G401.6 (cell line): Measurements from ENCODE around the gene SGIP1.

Source experiments
- FAIRE-seq: peaks from 2 replicates; lab custom pipeline; 2012; peaks lifted over from hg19 to GRCh38; lab: Jason Lieb, UNC

Gene SGIP1

DNA sequence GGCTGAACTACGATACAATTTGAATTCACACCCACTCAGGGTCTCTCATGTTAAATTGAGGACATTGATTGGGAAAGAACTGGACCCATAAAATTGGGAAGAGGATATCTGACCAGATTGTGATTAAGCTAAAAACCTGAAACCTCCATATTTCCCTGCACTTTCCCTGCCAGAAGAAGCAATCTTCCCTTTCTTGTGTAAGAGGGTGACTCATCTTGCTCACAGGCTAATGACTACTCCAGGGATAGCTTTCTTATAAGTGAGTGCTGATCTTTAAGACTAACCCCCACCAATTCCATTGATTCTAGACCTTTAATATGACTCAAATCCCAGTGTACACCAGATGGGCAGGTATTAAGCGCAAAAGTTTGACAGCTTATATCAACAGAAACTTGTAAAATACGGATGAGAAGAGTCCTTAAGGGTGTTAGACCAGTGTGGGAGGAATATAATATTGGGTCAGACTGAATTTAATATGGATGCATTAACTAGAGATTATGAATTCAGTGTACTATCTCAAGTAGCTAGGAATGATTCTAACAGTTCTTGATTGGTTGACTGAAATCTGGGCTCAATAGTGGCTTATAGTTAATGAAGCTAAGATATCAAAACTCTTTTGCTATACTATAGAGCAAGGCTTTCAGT lies 12.1 kb upstream of the SGIP1 start:
- FAIRE-seq = no peak

DNA sequence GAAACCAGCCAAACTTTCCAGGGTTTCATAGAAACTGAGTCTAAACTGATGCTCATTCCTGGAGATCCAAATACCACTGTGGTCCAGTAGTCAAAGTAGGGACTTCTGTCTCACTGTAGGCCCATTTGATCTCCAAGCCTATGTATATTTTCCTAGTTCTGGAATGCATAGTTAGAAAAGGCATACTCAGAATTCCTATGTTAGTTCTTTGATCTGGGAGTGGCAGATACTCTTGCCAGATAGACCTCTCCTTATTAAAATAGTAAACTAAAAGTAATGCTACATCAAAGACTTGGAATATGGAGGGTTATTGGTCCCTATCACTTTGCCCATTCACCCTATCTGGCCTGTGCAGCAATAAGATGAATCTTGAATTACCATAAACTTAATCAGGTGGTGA lies 10.4 kb upstream of the SGIP1 start:
- no peak for FAIRE-seq

DNA sequence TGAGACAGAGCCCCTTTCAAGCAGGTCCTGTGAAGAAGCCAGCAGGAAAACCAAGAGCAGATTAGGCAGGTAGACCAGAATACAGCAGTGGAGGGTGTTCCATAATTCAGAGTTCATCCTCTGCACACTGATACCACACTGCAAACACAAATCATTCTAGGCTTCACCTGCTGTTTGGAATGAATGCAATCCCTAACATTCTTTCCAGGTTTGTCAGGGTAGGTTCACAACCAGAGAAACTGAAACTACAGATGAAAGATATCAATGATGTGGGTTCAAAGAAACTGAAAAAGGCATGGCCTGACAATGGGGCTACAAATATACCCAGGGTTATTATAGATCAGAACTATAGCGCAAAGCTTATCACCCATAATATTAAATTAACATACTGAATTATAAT lies 8.9 kb upstream of the SGIP1 start:
- no peak for FAIRE-seq

DNA sequence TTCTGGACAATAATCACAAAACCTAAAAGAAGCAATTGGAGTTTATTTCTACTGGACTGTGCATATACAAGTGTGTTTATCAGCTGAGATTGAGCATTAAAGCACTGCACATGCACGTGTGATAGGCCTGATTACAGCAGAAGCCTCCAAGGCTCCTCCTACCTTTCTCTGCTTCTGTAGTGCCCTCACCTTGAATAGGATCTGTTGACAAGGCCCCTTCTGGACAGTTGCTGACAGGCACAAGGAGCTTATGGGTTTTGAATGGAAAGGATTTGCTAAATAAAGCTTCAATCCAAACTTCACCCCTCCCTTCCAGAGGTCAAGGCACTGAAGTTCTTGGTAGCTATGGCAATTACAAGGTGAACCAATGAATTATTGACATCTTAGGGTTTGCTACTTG lies 7.9 kb upstream of the SGIP1 start:
- no peak for FAIRE-seq

DNA sequence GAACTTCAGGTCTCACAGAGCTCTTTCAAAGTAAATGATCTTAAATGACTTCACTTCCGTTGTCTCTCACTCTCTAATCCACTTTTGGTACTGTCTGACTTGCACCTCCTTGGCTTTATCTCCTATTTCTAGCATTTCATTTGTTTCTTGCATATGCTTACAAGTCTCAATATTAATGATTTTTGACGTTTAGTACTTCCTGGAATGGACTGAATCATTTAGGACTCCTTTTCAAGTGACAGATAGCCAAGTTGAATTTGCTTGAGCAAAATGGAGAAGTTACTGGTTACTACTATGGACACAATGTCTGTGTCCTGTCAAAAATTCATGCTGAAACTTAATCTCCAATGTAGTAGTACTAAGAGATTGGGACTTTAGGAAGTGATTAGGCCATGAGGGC lies 7.0 kb upstream of the SGIP1 start:
- no peak for FAIRE-seq

DNA sequence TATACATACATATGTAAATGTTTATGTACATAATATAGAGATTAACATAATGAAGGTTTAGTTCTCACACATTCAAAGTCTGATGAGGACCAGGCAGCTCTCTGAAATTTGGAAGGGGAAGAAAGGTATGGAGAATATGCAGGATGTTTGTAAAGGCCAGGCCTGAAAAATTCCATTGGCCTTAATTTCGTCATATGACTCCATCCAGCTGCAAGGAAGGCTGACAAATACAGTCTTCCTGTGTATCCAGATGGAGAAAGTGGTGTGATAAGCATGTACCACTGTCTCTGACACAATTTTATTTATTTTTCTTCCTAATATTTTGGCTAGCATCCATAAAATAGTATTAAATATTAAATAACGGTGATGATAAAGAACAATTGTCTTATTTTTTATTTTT lies 6.3 kb upstream of the SGIP1 start:
- FAIRE-seq = no peak

DNA sequence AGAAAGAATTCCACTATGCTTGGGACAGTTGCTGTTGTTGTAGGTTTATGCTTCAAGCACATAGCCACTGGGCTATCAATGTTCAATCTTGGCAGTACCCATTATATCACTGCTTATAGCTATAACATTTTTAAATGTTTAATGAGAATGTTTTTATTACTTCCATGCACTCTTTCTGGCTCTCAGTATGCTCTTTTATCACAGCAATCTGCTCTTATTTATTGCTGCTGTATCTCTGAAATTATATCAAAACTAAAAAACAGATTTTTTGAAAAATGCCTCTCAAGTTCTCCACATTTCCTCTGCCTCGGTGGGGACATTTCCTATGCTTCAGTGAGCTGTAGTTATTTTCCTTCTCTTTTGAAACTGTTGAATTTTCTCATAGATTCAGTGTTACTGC lies 5.4 kb upstream of the SGIP1 start:
- FAIRE-seq = no peak

DNA sequence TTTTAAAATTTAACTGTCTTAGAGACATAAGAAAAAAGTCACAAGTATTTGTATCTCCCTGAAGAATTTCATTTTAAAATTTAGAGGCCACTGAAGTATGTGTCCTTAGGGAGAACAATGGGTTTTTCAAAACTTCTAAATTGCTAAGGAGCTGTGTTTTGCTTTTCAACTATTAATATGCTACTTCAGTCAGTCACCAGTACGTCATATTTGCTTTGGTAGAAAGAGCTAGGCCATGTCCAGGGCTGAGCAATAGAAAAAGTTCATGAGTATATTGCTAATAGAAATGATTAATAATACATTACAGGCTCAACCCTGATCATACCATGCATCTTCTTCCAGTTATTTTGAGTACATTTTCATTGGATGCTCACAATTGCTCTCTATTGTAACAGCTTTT lies 1.7 kb upstream of the SGIP1 start:
- no peak for FAIRE-seq

DNA sequence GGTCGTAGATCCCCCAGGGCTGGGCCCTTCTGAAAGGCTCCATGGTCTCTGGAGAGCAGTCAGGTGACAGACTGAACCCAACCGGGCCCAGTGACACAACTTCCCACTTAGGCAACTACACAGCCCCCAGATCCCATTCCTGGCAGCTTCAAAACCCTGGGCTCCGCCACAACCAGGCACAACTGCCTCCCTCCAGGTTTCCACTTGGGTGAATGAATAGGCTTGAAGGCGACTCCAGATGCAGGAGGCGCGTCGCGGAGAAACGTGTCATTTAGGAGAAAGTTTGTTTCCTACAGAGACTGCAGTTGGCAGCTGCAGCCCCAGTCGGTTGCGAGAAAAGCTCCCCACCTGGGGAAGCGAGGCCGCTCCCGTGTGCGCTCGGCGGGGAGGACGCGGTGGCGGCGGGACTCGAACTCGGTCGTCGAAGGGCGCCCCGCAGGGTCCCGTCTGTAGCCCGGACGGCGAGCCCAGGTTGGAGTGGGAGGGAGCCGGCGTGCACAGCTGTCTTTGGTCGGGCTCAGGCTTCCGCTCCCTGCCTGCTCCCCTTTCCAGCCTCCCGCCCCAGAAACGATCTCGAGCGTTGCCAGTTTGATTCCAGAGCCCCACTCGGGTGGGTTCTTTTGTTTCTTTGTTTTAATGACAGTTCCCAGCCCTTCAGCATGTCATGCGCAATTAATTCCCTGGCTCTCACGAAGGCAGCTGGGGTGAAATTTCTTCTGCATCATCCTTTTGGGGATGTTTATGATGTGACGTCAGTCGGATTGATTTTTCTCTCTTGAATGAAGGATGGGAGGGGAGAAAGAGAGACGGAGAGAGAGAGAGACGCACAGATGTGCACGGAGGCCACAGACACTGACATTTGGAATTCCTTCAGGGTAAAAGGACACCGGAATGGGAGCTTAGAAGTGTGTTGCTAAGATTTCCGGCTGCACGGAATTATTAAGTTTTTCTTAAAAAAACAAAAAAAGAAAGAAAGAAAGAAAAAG lies 862 bp upstream of the SGIP1 start:
- FAIRE-seq = no peak

DNA sequence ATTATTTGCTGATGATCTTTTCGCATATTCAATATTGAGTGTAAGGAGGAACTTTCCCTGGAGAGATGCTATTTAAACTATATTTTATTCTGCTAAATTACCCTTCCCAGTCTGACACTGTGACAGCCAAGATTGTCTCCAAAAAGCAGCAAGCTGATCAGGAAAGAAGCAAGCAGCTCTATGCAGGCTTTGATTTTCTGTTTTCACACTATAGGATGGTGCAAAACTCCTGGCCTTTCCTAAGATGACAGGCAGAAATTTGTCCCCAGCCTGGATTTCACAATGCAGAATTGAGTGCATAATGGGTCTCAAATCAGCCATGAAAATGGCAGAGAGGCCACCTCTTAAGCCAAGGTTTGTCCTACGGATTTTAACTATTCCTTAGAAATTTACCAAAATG lies 1.1 kb downstream of the SGIP1 start:
- FAIRE-seq = no peak

DNA sequence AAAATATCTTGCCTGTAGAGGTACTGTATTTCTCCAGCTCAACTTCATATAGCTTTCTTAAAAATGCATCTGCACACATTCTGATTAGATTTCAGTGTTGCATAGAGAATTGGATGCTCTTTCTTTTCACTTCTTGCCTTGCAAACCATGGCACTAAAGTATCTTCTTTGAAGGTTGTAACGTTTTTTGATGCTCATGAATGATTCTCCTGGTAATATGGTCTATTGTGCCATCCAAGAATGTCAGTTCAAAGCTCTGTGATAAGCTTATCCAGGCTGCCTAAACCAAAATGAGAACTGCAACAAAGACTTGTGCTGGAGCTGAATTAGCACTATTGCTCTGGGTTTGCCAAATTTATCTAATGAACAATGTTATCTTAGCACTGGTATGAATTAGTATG lies 1.9 kb downstream of the SGIP1 start:
- FAIRE-seq = no peak

DNA sequence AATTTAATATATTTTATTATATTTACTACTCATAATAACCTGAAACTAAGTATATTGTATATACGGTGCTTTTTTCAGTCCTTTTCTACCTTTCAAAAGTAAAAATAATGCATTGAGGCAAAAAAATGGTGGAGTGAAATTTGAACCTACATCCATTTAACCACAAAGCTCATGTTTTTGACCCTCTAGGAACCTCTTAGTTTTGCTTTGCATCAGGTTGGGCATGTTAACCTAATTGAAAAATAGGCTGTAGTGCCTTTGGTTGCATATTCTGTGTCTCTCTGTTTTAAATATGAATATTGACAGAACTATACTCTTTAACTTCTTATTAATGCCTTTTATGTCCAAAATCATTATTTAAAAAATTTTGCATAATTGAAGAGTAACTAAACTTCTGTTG lies 3.8 kb downstream of the SGIP1 start:
- FAIRE-seq = no peak

DNA sequence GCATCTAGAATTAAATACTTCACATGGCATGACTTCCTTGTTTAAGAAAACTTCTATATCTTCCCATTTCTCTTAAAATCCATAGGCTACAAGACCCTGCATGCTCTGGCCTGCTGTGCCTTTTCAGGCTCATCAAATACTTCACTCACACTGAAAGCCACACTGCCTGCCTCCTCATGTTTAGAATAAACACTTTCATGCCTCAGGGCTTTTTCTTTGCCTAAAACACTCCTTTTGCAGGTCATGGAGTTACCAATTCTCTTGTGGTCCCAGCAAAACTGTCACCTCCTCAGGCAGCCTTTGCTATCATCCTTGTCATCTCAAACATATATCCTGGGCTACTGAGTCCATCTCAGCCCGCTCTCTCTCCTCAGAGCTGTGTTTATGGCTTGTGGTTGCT lies 5.5 kb downstream of the SGIP1 start:
- no peak for FAIRE-seq

DNA sequence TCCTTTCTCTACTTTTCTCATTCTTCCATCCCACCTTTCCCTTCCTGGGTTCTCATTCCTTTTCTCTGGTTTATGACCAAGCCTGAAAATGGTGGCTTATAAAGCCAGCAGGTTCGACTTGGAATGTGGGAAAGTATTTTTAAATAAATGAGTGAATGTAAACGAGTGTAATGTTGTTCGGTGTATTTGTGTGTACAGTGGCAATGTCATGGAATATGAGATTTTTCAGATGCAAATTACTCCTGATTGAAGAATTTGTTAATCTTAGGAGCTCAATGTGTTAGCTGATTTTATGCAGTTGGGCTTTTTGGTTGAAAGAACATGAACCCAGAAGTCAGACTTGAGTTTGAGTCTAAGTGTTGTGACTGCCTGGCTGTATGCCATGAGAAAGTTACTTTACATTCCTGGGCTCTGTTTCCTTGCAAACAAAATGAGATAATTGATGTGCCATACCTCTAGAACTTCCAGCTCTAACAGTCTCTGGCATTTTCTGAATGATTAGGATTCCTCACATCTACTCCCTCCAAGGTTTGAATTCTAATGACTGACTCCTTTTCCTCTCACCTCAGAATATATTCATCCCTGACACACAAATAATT lies 6.6 kb downstream of the SGIP1 start:
- FAIRE-seq = no peak

DNA sequence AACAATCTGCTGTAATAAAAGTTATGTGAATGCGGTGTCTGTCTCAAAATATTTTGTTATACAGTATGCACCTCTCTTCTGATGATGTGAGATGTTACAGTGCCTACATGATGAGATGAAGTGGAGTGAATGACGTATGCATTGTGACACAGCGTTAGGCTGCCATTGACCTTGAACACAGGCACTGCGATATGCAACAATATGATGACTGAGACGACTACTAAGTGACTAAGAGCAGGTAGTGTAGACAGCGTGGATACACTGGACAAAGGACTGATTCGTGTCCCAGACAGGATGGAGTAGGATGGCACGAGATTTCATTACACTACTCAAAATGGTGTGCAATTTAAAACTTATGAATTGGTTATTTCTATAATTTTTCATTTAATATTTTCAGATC lies 8.4 kb downstream of the SGIP1 start:
- no peak for FAIRE-seq

DNA sequence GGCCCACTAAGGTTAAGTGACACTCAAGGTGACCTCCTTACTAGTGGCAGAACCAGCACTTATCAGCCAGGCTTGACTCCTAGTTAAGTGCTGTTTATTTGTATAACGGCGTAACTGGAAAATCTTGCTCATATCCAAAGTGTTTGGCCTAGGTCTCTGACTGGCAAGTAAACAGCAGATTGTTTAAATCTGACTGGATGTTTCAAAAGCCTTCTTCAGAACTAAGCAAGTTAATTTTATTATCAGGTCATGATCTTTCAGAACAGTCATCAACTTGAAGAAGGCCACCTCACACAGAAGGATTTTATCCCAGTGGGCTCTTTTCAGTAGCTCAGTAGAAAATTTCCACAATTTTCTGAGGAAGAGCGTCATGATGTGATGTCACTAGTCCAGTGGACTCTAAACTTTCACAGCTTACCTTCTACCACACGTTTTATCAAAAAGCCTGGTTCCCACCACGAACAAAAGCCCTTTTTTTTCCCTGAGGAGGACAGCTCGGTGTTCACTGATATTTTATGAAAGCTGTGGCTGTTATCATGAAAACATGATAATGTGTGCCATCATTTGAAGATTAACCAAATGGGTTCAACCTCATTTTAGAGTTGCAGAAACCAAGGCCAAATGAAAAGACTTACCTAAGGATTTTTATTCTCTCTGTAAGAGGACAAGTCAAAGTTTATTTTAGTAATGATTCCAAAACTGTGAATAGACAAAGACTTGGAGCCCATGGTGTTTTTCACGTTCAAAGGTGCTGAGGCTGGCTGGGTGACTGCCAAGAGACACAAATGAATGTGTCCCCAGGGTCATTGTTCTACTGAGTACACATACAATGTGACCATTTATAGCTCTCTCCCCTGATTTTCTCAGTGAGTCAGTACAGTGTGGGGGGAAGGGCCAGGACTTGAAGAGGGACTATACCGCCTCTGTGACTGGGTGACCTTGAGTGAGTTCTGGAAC lies 9.1 kb downstream of the SGIP1 start:
- FAIRE-seq = no peak

DNA sequence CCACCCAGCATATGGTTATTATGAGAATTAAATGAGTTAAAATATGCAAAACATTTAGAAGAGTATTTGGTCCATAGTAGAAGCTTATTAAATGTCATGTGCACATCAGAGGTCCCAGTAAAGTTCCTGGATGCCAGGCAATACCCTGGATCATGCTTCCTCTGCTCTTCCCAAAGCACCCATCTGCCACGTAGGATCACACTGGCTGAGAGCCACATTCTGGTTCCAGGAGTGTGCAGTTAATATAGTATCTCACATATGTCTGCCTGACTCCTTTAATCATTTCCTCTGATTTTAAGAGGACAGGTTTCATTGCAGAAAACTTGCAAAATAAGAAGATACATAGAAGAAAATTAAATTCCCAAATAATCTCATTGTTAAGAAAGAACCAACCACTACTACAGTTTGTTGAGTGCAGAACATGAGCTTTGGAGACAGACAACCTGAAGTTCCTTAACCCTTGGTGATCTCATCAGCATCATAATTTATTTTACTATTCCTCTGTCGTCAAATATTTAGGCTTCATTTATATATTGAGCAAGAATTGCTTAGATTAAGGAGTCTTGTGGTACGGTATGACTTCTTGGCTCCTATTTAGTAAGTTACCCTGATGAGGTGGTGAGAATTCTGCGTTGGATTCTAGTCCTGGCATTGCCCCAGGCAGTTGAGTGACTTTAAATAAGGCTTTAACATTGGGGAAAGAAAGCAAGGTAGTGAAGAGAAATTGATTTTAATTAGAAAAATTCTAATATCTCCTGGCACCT lies 12.3 kb downstream of the SGIP1 start:
- FAIRE-seq = no peak

DNA sequence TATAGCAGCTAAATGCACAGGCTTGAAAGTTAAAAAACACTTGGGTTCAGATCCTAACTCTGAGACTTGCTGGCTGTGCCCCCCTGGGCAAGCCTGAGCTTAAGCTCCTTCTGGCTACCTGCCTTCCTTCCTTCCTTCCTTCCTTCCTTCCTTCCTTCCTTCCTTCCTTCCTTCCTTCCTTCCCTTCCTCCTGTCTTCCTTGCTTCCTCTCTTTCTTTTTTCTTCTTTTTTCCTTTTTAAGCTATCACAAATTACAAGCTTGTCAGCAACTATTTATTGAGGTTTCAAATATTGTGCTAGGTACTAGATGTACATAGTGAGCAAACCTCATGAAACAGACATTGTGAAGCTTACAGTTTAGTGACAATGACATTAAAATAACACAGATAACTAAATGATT lies 15.1 kb downstream of the SGIP1 start:
- FAIRE-seq = no peak

DNA sequence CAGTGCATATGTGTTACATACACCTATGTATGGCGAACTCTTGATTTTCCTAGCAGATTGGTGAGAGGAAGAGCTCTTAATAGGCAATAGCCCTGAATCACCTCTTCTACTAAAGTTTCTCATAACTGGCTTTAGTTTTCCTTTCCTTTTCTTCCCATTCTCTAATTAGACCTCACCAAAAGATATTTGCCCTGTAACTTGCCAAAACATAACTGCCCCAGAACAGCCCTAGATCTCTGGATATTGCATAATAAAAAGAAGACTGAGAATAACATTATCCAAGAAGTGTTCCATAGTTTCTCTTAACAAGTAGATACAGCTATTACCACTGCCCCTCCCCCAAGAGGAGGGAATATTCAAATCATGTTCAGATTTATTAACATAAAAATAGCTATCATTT lies 16.3 kb downstream of the SGIP1 start:
- no peak for FAIRE-seq

DNA sequence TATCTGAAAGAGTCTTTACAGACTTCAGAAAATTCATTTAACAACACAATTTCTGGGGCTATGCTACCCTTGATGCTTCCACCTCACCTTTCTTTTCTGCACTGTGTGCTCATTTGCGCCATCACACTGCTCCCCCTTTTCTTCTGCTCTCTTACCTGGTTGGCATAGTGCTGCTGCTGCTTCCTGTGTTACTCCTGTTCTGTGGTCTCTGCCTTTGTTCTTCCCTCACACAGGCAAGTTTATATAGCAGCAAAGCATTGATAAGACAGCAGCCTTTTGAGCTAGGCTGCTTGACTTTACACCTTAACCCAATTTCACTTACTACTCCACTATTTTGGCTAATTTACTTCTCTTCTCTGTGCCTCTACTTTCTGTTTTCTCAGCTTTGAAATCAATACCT lies 18.3 kb downstream of the SGIP1 start:
- no peak for FAIRE-seq

DNA sequence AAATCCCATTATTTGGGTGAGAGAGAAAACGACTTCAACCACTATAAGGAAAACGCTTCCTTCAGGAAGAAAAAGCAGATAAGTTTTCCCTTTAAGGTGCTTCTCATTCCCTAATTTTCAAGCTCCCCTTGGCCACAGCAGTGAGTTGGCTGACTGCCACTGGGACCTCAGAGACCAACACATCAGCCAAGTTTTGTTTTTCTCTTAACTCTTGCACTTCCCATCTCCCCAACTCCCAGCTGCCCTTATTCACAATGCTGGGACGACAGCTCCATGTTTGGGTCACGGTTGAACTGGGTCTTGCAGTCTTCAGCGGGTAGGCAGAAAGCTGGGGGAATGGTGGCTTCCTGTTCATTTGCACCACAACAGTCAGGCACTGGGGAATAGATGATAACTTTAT lies 18.9 kb downstream of the SGIP1 start:
- FAIRE-seq = no peak

DNA sequence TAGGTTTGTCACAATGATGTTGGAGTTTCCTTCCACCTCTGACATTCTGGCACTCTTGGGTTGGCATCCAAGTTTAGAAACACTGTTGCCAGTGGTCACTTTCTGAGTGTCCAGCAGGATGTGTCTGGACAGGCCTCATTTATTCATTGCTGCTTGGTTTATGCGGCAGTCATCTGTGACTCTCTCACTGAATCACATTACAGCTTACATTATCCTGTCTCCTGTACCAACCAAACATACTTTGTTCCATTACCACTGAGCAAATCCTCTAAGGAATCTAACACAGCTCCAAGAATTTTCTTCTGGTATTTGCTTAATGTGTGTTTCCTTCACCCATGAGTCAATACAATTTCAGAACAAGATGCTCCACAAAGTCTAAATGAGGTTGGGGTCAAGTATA lies 19.9 kb downstream of the SGIP1 start:
- FAIRE-seq = no peak
